Epidermal melanocyte (primary cell): ENCODE measurements around the gene FREM2.

Experiments
- DNase-seq: peaks from one replicate; pipeline ENCODE4 v3.0.0; 2011; ENCODE audit warnings: low spot score; ENCODE audit not compliant: insufficient read length

FREM2 gene

GRCh38 chr13:38821770-38822551 is 135.1 kb downstream of the FREM2 start:
- DNase-seq = peak; percentile 26

GRCh38 chr13:38824342-38824741 is 137.5 kb downstream of the FREM2 start:
- DNase-seq = no peak

- no peak for DNase-seq
Measured at GRCh38 chr13:38826182-38826813, 139.4 kb downstream of the FREM2 start.

- DNase-seq = no peak
Measured at GRCh38 chr13:38830442-38831045, 143.7 kb downstream of the FREM2 start.

GRCh38 chr13:38844581-38844980 is 157.7 kb downstream of the FREM2 start:
- DNase-seq = no peak

GRCh38 chr13:38848360-38848759 is 161.5 kb downstream of the FREM2 start:
- DNase-seq = no peak

GRCh38 chr13:38849315-38849714 is 162.4 kb downstream of the FREM2 start:
- no peak for DNase-seq

DNA sequence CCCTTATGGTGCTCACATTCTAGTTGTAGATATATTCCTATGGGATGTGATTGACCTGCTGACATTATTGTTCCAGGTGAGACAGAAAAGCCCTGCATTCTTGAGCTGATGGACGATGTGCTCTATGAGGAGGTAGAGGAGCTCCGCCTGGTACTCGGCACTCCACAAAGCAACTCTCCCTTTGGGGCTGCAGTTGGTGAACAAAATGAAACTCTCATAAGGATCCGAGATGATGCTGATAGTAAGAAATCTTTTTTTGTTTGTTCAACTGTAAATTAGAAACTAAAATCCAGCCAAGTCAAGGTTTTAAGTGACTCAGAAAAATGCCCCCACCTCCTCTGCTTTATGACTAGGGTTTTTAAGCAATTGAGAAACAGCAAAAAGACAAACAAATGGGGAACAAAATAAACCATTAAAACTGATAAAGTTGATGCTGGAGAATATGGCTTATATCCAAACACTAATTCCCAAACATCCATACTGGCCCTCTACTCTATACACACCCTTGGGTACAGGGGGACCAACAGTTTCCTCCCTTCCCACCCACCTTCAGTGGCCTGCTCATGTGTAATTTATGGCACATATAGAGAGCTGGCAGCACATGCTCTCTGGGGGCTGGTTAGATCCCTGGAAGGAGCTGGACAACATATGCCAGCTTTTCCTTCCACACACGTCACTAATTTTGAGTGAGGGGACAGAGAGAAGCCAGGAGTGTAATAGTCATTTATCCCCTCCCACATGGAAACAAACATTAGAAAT is 164.2 kb downstream of the FREM2 start:
- no peak for DNase-seq

GRCh38 chr13:38854226-38854625 is 167.3 kb downstream of the FREM2 start:
- no peak for DNase-seq

- no peak for DNase-seq
Measured at GRCh38 chr13:38856065-38856464, 169.2 kb downstream of the FREM2 start.

DNA sequence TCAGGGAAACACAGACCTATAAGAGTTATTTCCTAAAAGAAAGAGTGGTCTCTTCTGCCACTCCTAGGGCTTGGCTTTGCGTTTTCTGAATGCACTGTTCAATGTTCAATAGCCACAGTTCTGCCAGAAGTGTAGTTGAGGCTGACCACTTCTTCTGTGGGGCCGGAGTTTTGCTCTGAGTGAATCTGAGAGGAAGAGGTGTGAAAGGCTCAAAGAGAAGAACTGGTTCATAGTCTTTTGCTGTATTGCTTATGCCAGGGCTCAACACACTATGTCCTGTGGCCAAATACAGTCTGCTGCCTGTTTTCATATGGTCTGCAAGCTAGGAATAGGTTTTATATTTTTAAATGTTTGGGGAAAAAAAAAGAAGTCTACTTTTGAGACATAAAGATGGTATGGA is 175.6 kb downstream of the FREM2 start:
- DNase-seq = no peak

DNA sequence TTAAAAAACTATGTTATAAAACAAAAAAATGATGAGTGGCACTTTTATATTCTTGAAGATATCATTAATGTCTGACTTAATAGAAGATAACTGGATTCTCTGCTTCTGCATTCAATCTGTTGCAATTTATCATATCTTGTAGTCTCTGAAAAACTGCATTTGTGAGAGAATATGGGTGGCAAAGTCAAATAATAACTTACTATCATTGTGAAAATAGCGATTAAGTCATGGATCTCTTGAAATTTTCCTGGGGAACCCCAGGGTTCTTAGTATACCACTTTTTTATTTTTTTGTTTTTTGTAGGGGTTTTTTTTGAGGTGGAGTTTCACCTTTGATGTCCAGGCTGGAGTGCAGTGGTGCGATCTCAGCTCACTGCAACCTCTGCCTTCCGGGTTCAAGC is 176.7 kb downstream of the FREM2 start:
- no peak for DNase-seq

DNA sequence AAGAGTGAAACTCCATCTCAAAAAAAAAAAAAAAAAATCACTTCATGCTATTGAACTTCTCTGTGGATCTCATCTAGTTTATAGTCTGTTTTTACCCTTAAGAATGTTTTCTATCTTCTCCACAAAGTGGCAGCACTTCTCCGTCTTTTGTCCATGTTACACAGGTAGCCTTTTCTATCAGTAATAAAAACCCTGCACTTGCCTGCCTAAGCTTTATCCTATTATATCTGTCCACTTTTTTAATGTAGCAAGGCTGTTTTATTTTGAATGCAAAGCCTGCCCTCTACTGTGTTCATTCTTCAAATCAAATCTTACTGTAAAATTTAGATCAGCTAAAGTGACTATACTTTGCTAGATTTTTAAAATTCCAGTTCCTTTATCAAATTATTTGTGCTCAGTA is 179.8 kb downstream of the FREM2 start:
- no peak for DNase-seq

- DNase-seq = no peak
Measured at GRCh38 chr13:38868399-38868798, 181.5 kb downstream of the FREM2 start.

DNA sequence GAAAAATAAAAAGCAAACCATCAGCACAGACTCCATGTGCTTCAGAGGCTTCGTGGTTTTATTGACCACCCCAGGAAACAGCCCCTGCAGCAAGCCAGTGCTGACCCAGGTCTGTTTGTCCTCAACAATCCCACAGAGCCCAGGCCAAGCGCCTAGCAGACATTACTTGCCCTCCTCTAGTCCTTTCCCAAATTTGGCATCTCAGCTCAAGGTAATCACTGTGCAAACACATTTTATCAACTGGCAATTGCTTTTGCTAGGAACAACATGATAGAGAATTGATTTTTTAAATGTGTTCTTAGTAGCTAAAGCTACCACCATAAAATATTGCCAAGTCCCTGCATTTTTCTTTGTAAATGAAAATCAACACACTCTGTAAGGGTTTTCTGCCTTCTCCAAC is 182.0 kb downstream of the FREM2 start:
- no peak for DNase-seq

DNA sequence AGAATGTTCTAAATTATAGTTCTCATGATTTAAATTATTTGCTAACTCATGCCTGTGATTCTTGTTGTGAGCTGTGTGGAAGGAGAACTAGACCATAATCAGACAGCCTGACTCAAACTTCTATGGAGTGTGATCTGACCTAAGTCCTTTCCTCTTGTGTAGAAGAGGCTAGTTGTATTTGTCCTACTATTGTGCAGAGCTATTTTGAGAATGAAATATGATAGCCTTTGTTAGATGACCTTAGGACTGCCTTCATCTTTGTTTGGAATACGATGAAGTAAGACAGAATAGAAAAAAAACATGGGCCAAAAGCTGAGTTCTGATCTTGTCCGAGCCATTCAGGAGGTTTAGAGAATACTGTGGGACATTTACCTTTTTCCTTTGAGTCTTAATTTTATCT is 184.4 kb downstream of the FREM2 start:
- DNase-seq = no peak

GRCh38 chr13:38872693-38873092 is 185.8 kb downstream of the FREM2 start:
- DNase-seq = peak; percentile 26

DNA sequence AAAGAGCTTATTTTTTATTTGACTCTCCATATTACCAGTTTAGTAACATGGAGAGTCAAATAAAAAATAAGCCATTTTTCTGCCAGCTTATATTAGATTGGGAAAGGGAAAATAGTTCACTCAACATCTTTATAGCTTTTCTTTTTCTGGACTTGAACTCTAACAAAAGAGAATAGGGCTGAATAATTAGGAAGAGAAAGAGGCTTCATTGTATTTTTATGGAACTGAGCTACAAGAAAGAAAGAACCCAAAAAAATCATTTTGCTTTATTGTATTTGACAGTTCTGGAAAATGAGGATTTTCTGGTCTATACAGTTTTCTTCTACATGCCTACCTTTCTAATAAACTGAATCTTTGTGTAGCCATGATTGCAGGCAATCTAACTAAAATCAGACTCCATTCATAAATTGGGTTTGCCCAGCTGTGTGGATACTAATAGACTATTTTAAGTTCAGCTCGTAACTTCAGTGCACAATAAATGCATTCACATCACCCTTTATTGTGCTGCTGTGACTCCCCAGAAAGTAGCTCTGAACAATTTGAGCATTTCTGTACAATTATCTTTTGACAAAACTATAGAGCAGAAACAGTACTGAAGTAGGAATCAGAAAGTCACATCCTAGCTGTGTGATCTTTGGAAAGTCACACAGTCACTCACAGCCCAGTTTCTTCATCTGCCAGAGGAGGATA is 188.5 kb downstream of the FREM2 start:
- no peak for DNase-seq

GRCh38 chr13:38879278-38879677 is 192.4 kb downstream of the FREM2 start:
- no peak for DNase-seq

- no peak for DNase-seq
Measured at GRCh38 chr13:38879786-38880185, 192.9 kb downstream of the FREM2 start.

DNA sequence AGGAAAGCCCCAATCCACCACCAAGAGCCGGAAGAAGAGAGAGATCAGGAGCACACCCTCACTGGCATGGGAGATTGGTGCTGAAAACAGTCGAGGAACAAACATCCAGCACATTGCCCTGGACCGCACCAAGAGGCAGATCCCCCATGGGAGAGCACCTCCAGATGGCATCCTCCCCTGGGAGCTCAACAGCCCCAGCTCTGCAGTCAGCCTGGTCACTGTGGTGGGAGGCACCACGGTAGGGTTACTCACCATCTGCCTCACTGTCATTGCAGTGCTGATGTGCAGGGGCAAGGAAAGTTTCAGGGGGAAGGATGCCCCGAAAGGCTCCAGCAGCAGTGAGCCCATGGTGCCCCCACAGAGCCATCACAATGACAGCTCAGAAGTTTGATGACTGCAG is 193.5 kb downstream of the FREM2 start:
- DNase-seq = no peak
